Chondrocyte (in vitro differentiated cells): ENCODE measurements around the gene MNX1. TPM values are rescaled to one million over a fixed set of nuclear protein-coding genes. Genes with fewer than 3 reads are reported as not detected.

Source experiments
- DNase-seq: peaks from one replicate; pipeline ENCODE4 v3.0.0; 2021; ENCODE audit warnings: mixed read lengths, low spot score
- H3K27ac Mint-ChIP-seq: one replicate; pipeline ENCODE4 v1.8.0; 2021; ENCODE audit warnings: mild to moderate bottlenecking, moderate library complexity, mixed read lengths; ENCODE audit not compliant: unreplicated experiment
- H3K27me3 Mint-ChIP-seq: 2 replicates; pipeline ENCODE4 v1.8.0; 2021; ENCODE audit warnings: low read depth, mixed read lengths
- H3K36me3 Mint-ChIP-seq: 2 replicates; pipeline ENCODE4 v1.8.0; 2021; ENCODE audit warnings: low read depth, mixed read lengths
- H3K4me1 Mint-ChIP-seq: 2 replicates; pipeline ENCODE4 v1.8.0; 2021; ENCODE audit warnings: low read depth, mild to moderate bottlenecking, mixed read lengths
- H3K4me3 Mint-ChIP-seq: one replicate; pipeline ENCODE4 v1.8.0; 2021; ENCODE audit warnings: mild to moderate bottlenecking, moderate library complexity, mixed read lengths; ENCODE audit not compliant: unreplicated experiment
- H3K9me3 Mint-ChIP-seq: 2 replicates; pipeline ENCODE4 v1.8.0; 2021; ENCODE audit warnings: low read depth, mixed read lengths
- total RNA-seq: library from RNA; stranded (reverse); gene quantifications from 3 replicates; pipeline ENCODE4 v1.2.1, GENCODE V29; 2021
- TF ChIP-seq, protein P1 (sequence below): fragments of 200-600 bp; sonication (generic); IDR thresholded peaks from 2 replicates; pipeline ENCODE4 v1.5.0; 2021; ENCODE audit warnings: antibody characterized with exemption, mild to moderate bottlenecking, moderate library complexity

MNX1 gene
- total RNA-seq, 1 donor from 2014 or later, result not detected

DNA sequence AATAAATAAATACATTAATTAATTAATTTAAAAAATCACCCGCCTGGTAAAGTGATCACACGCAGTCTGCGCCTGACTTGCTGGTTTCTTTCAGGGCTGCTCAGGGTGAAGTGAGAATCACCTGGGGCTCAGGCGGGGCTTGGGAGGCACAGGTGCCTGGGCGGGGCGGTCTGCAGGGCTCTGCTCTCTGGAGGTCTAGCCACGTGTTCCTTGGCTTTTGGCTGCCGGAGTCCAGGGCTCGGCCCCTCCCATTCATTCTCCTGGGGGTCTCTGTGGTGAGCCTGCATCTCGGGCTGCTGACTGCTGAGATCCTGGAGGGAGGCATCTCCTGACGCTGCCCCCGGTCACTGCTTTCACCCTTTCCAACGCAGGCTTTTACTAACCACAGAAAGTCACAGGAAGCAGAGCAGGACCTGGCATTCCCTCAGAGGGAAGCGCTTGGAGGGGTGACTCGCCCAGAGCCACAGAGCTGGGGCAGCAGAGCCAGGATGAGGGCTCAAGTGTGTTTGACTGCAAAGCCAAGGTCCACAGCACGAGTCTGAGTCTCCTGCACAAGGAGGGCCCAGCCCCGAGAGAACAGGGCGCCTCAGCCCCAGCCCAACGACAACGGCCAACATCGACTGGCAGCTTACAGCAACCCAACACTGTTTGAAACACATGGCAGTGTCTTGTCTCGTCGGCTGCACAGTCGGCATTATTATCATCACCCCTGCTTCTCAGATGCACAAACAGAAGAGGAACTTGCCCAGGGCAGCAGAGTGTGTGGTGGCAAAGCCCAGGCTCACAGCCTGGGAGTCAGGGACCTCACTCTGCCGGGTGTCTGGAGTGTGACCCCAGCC is 22.4 kb upstream of the MNX1 start:
- Mint-ChIP-seq H3K27ac (no peak overlapping the region), H3K4me1 (no peaks in the 10 kb centered on the region), H3K36me3 (peaks cover 8% of the 10 kb centered on the region), H3K9me3 (peaks cover 18% of the 10 kb centered on the region), H3K4me3 (no peak overlapping the region), H3K27me3 (peaks cover 37% of the 10 kb centered on the region)
- DNase-seq, result peak; percentile 67
- TF ChIP-seq, protein P1, sequence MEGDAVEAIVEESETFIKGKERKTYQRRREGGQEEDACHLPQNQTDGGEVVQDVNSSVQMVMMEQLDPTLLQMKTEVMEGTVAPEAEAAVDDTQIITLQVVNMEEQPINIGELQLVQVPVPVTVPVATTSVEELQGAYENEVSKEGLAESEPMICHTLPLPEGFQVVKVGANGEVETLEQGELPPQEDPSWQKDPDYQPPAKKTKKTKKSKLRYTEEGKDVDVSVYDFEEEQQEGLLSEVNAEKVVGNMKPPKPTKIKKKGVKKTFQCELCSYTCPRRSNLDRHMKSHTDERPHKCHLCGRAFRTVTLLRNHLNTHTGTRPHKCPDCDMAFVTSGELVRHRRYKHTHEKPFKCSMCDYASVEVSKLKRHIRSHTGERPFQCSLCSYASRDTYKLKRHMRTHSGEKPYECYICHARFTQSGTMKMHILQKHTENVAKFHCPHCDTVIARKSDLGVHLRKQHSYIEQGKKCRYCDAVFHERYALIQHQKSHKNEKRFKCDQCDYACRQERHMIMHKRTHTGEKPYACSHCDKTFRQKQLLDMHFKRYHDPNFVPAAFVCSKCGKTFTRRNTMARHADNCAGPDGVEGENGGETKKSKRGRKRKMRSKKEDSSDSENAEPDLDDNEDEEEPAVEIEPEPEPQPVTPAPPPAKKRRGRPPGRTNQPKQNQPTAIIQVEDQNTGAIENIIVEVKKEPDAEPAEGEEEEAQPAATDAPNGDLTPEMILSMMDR, result no peak

DNA sequence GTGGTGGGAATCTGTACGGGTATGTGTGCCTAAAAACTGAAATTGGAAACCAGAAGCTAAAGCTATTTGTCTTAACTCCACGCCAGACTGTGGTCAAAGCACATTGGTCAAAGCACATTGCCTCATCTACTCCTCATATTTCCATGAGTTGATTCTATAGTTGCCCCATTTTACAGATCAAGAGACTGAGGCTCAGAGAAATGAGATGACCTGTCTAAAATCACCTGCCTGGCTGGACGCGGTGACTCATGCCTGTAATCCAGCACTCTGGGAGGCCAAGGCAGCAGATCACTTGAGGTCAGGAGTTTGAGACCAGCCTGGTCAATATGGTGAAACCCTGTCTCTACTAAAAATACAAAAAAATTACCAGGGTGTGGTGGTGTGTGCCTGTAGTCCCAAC is 21.7 kb upstream of the MNX1 start:
- Mint-ChIP-seq H3K4me1 (no peaks in the 10 kb centered on the region), H3K36me3 (peaks cover 8% of the 10 kb centered on the region), H3K9me3 (peaks cover 18% of the 10 kb centered on the region), H3K27me3 (peaks cover 40% of the 10 kb centered on the region), H3K27ac (no peak overlapping the region), H3K4me3 (no peak overlapping the region)
- TF ChIP-seq, protein P1, result no peak
- peak; percentile 28 for DNase-seq

DNA sequence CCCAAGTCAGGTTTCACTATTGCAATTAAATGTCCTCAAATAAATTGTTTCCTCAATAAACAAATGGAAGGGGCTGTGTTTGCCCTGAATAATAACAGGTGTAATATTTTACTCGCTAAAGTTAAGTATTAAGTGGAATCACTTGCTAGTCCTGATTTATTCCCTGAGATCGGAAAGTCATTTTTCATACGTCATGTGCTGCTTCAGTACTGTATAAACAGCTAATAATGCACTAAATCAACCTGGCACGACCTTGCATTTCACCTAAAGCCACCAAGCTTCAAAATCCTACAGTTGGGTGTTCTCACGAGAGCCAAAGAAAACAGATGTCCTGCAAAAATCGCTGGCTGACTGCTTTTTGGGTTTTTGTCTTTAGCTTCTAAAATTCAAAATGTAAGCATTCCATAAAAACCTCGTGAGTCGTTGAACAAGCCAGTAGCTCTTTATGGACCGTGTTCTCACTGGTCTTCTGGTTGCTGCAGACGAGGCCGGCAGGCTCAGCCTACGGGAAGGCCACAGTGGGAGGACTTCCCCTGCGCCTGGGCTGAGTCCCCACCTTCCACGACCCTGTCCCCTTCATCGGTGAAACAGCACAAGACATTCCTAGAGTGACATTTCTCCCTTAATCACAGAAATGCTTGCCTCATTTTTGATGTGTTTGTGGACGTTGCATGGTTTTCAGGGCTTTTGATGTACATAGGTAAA is 17.9 kb upstream of the MNX1 start:
- TF ChIP-seq, protein P1, result no peak
- H3K4me1 Mint-ChIP-seq, result no peaks in the 10 kb centered on the region
- no peaks in the 10 kb centered on the region for H3K9me3 Mint-ChIP-seq

DNA sequence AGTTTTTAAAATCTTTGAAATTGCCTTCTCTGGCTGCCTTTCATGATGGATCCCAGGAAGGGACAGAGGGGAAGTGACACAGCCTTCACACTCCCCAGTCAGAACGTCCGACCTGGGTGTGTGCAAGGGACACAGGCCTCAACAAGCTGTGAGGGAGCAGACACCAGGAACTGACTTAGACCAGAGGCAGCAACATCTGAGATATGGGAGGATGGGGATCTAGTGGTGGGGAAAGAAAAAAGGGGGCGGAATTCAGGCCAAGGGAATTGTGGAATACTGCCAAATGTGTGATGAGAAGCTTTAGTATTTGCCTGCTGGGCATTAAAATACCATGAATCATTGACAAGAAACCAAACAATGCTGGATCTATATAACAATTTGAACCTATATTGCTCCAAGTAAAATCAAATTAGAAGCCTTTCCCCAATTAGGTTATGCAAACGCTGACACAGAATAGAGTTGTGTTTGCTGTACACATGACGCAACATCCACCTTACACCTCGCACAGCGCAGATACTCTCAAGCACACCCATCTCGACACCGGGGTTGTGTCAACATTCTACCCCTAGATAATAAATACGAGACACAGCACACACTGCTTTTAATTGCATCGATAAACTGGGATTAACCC is 17.2 kb upstream of the MNX1 start:
- Mint-ChIP-seq H3K27ac (no peak overlapping the region), H3K4me3 (no peak overlapping the region), H3K4me1 (no peaks in the 10 kb centered on the region), H3K27me3 (peaks cover 68% of the 10 kb centered on the region), H3K36me3 (no peaks in the 10 kb centered on the region), H3K9me3 (no peaks in the 10 kb centered on the region)
- no peak for DNase-seq
- TF ChIP-seq, protein P1, result no peak

More for the DNA sequence above, 17.9 kb upstream of the MNX1 start:
- no peak overlapping the region for H3K4me3 Mint-ChIP-seq
- H3K27ac Mint-ChIP-seq, result no peak overlapping the region
- DNase-seq, result no peak
- H3K27me3 Mint-ChIP-seq, result peaks cover 62% of the 10 kb centered on the region
- no peaks in the 10 kb centered on the region for H3K36me3 Mint-ChIP-seq

DNA sequence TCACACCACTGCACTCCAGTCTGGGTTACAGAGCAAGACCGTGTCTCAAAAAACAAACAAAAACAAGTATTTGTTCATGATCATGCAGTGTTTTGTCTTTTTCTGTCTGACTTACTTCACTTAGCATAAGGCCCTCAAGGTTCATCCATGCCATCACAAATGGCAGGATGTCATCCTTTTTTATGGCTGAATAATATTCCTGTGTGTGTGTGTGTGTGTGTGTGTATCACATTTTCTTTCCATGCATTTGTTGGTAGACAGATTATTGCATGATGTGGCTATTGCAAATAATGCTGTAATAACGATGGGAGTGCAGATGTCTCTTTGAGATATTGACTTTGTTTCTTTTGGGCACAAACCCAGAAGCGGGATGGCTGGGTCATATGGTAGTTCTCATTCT is 14.3 kb upstream of the MNX1 start:
- Mint-ChIP-seq H3K27me3 (peaks cover 73% of the 10 kb centered on the region), H3K36me3 (no peaks in the 10 kb centered on the region), H3K9me3 (no peaks in the 10 kb centered on the region), H3K4me1 (peaks cover 2% of the 10 kb centered on the region), H3K27ac (no peak overlapping the region), H3K4me3 (no peak overlapping the region)
- no peak for DNase-seq
- TF ChIP-seq, protein P1, result no peak
